GM19351 (cell line): ENCODE results near the gene TRRAP.

Experiments
- ATAC-seq: cut with Tn5 transposase; IDR thresholded peaks from one replicate; pipeline ENCODE4 v1.9.1; 2021; ENCODE audit warnings: mild to moderate bottlenecking, moderate library complexity; ENCODE audit not compliant: unreplicated experiment

TRRAP gene

DNA sequence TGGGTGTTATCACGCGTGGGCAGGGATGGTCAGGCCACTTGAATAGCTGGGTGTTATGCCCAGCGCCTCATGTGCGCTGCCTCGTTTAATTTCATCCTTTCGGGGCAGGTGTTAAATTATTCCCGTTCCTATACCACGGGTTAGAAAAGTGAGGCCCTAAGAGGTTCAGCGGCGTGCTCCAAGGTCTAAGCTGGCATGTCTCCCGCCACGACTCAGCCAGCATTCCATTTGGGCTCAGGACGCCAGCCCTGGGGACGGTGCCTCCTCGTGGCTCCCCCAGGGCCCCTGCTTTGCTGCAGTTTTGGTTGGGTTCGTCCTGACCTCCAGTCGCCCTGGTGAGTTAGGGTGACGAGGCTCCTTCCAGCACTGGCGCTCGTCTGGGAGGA lies 124.5 kb downstream of the TRRAP start:
- ATAC-seq = no peak

- no peak for ATAC-seq
Measured at GRCh38 chr7:99003419-99003818, 125.1 kb downstream of the TRRAP start.

- no peak for ATAC-seq
Measured at GRCh38 chr7:99004216-99004615, 125.9 kb downstream of the TRRAP start.

GRCh38 chr7:99004781-99005500 lies 126.6 kb downstream of the TRRAP start:
- ATAC-seq = no peak

GRCh38 chr7:99005776-99006175 lies 127.4 kb downstream of the TRRAP start:
- no peak for ATAC-seq

DNA sequence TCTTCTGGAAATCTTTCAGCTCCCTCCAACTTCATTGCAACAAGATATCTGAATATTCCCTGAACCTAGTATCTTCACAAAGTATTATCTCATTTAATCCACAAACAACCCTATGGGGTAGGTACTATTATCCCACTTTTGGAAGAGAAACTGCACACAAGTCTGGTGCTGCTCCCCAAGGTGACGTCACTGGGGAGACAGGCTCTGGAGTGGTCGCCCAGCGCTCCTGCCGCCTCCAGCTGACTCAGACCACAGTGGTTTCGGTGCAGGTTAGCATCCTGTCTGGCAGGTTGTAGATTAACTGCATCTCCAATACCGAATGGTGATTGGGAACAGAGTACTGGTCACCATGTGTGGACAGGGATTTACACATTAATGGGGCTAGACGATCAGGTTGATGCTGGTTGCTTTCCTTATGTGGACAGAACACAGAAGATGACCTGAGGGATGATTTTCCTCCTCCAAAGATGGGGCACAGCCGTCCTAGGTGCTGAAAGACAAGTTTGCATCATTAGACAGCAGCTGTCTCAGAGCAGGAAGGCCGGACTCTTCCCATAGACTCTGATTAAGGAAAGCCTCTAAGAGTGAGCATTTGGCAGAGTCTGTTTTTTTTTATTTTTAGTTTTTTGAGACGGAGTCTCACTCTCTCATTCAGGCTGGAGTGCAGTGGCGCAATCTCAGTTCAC lies 128.6 kb downstream of the TRRAP start:
- ATAC-seq = no peak

GRCh38 chr7:99008181-99008631 lies 129.9 kb downstream of the TRRAP start:
- ATAC-seq = no peak

DNA sequence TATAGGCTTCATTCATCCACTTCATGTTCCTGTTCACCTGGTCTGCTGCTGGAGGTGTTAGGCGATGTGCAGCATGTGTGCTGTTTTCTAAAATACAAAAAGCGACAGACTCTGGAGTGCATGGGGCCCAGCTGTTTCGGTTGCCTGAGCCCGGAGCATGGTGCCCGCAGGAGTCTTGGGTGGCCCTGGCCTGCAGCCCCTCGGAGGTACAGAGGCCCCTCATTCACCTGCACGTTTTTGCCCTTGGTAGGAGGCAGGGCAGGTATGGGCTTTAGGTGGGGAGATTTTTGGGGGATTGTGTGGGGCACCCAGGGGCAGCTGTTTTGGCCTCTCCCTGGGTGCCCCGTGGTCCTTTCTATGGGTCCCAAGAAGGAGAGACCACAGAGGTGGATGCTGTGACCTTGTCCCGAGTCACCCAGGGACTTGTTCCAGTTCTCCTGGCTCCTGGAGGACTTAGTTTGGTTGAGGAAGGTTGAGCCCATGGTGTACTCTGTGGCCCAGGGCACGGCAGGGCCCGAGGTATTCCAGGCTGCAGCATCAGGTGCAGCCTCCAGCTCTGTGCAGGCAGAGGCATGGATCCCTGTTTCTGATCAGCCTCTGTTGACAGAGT lies 130.7 kb downstream of the TRRAP start:
- ATAC-seq = no peak

- ATAC-seq = no peak
Measured at GRCh38 chr7:99010281-99010680, 131.9 kb downstream of the TRRAP start.

- ATAC-seq = no peak
Measured at GRCh38 chr7:99011341-99011705, 133.0 kb downstream of the TRRAP start.

- ATAC-seq = no peak
Measured at GRCh38 chr7:99011706-99012404, 133.5 kb downstream of the TRRAP start.

DNA sequence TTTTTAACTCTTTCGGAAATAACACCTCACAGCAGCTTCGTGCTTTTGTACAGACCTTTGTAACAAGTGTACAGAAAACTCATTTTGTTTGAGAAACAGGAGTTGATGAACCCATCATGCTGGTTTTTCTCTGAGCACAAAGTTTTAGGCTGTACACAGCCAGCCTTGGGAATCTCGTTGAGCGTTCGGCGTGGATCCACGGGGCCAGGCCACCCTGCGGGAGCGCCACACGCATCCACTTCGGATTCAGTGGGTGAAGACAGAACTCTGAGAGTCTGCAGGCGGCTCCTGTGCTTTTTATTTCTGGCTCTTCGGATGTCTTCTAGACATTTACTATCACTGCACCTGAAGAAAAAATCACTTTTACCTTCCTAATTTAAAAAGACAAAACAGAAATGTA lies 134.4 kb downstream of the TRRAP start:
- no peak for ATAC-seq

GRCh38 chr7:99013266-99014112 lies 135.2 kb downstream of the TRRAP start:
- ATAC-seq = no peak

- no peak for ATAC-seq
Measured at GRCh38 chr7:99014113-99014985, 136.0 kb downstream of the TRRAP start.

GRCh38 chr7:99016196-99016595 lies 137.9 kb downstream of the TRRAP start:
- no peak for ATAC-seq

DNA sequence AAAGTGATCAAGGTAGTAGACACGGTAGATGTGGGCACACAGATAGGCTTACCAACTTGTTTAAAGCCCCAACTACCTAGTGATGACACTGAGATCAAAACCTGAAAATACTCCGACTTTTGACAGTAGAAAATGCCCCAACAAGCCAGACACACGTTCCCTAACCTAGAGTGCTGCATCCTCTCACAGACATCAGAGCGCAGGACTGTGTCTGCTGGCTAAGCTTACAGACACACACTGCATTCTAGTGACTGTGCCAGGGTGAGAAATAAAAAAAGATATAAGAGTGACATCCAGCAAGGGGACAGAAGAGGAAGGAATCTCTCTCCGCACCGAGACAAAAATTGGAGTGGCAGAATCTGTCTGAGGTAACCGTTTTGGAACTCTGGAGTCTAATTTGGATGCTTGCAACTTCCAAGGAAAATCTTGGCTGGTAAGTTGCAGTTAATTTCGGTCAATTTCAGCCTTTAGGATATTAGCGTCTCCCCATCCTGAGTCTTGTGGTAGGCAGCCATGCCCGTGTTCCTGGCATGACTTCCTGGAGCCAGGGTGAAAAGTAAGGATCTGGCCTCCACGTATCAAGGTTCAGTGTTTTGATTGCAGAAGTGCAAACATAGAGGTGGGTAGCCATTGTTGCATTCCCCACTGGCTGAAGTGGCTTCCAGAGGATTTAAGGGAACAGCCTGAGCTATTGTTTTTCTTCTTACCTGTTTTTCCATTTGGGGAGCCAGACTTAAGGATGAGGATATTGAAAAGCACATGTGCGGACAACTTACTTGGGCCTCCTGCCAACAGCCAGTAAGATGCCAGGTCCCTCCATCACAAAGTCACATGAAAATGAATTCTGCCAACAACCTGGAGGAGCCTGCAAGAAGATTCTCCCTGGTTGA lies 141.4 kb downstream of the TRRAP start:
- no peak for ATAC-seq

- no peak for ATAC-seq
Measured at GRCh38 chr7:99020413-99020715, 142.0 kb downstream of the TRRAP start.

DNA sequence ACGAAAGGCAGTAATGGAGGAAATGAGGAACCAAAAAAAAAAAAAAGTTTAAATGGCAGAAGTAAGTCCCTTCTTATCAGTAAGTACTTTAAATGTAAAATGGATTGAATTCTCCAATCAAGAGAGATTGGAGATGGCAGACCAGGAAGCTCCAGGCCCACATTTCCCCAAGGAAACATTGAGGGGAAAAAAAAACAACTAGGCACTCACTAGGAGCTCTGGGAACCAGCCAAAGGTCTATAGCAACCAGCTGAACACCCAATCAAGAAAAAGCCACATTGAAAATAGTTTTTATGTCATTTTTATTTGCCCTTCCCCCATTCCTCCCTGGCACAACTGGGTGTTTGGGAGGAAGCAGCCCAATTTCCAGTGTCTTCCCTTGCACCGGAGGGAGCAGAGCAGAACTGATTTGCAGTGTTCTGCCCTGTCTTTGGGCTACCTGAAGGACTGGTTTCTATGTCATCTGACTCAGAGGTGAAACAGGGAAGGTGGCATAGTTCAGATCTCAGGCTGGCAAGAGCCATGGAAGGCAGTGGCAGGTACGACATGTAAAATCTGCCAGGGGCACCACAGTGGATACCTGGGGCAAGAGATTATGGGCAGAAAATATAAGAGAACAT lies 143.7 kb downstream of the TRRAP start:
- ATAC-seq = no peak
